Uterus (tissue), 2 donors: ENCODE data around the gene ADCY9.

Source experiments
- POLR2A ChIP-seq, 2 donors: fragments of 450-650 bp; IDR thresholded peaks; one replicate each; pipeline ENCODE4 v1.6.1; 2016; ENCODE audit warnings: antibody characterized with exemption in 2 of 2, mild to moderate bottlenecking in 1 of 2, moderate library complexity in 1 of 2
- TF ChIP-seq, protein P1 (sequence below), 4 experiments: fragments of 200-600 bp in 2 of 4; fragments of 450-650 bp in 2 of 4; sonication (generic) in 2 of 4; IDR thresholded peaks; one replicate each; pipeline ENCODE4 v1.5.1; 2016 to 2019; ENCODE audit warnings: antibody characterized with exemption in 4 of 4, mild to moderate bottlenecking in 2 of 4, moderate library complexity in 1 of 4

DNA sequence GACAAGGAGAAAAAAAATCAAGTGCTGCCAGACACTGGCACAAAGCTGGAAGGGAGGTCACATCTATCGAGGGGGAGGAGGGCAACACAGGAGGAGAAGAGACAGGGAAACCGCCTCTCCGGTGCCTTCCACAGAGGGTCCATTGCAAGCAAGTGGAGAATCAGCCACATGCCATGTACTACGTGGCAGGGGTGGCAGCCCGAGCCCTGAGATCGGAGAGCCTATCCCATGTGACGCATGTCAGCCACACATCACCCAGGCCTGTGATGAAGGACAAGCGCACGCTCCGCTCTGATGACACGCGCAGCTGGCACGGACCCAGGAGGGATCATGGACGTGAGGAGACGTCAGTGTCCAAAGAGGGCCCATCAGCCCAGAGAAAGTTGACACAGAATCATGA lies 30.1 kb downstream of the ADCY9 start:
- TF ChIP-seq, protein P1, sequence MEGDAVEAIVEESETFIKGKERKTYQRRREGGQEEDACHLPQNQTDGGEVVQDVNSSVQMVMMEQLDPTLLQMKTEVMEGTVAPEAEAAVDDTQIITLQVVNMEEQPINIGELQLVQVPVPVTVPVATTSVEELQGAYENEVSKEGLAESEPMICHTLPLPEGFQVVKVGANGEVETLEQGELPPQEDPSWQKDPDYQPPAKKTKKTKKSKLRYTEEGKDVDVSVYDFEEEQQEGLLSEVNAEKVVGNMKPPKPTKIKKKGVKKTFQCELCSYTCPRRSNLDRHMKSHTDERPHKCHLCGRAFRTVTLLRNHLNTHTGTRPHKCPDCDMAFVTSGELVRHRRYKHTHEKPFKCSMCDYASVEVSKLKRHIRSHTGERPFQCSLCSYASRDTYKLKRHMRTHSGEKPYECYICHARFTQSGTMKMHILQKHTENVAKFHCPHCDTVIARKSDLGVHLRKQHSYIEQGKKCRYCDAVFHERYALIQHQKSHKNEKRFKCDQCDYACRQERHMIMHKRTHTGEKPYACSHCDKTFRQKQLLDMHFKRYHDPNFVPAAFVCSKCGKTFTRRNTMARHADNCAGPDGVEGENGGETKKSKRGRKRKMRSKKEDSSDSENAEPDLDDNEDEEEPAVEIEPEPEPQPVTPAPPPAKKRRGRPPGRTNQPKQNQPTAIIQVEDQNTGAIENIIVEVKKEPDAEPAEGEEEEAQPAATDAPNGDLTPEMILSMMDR (IDR thresholded peaks at IDR 0.05), result no peak
- TF ChIP-seq POLR2A (IDR thresholded peaks at IDR 0.05), result no peak
